H1 (cell line): ENCODE measurements around the gene RNU6-1. TPM values are rescaled to one million over a fixed set of nuclear protein-coding genes. Genes with fewer than 3 reads are reported as not detected.

Source experiments
- CTCF ChIA-PET: fragments of 300-600 bp; sonication (Branson Sonifier 250); formaldehyde crosslinking; loops from one replicate; lab custom pipeline; 2021; ENCODE audit not compliant: partially characterized antibody; lab: Charles Lee
- POLR2A ChIA-PET: fragments of 300-600 bp; sonication (Branson Sonifier 250); formaldehyde crosslinking; loops from one replicate; lab custom pipeline; 2021; ENCODE audit warnings: inconsistent platforms; ENCODE audit not compliant: partially characterized antibody; lab: Charles Lee
- DNase-seq, 2 experiments: peaks; one replicate each; pipeline versions ENCODE4 v3.0.0 to v3.0.0-alpha.2; 2010 to 2022; ENCODE audit warnings: low spot score in 2 of 2, low read depth in 1 of 2, mixed read lengths in 1 of 2
- FAIRE-seq: peaks from 2 replicates; lab custom pipeline; 2011; peaks lifted over from hg19 to GRCh38; lab: Jason Lieb, UNC
- H2AFZ ChIP-seq: 2 replicates; pipeline ENCODE4 v1.8.1; 2012; ENCODE audit warnings: low read length, inconsistent platforms
- H2AK5ac ChIP-seq: 2 replicates; pipeline ENCODE4 v1.6.1; 2013; ENCODE audit warnings: low read depth, low read length
- H2BK120ac ChIP-seq: replicated peaks from 2 replicates; pipeline ENCODE3; 2013; ENCODE audit warnings: low read depth, low read length, inconsistent platforms
- H2BK12ac ChIP-seq: 2 replicates; pipeline ENCODE4 v1.6.1; 2013; ENCODE audit warnings: low read depth, low read length
- H2BK15ac ChIP-seq: 2 replicates; pipeline ENCODE4 v1.6.1; 2013; ENCODE audit warnings: low read length
- H2BK20ac ChIP-seq: 2 replicates; pipeline ENCODE4 v1.6.1; 2013; ENCODE audit warnings: low read length
- H2BK5ac ChIP-seq: 2 replicates; pipeline ENCODE4 v1.6.1; 2013; ENCODE audit warnings: low read depth, low read length
- H3K14ac ChIP-seq: 2 replicates; pipeline ENCODE4 v1.6.1; 2013; ENCODE audit warnings: inconsistent platforms; ENCODE audit not compliant: insufficient read length
- H3K18ac ChIP-seq: 2 replicates; pipeline ENCODE4 v1.6.1; 2013; ENCODE audit warnings: low read length; ENCODE audit errors: extremely low read depth
- H3K23ac ChIP-seq: 2 replicates; pipeline ENCODE4 v1.6.1; 2013; ENCODE audit warnings: inconsistent platforms; ENCODE audit not compliant: insufficient read length
- H3K23me2 ChIP-seq: 2 replicates; pipeline ENCODE4 v1.6.1; 2013; ENCODE audit warnings: low read depth, low read length
- H3K27ac ChIP-seq: 2 replicates; pipeline ENCODE4 v1.6.1; 2011; ENCODE audit warnings: low read depth, low read length, inconsistent platforms
- H3K27me3 ChIP-seq, 4 experiments: replicated peaks in 1 of 4; 1 replicate in 1 of 4; 2 replicates in 3 of 4; pipeline versions ENCODE4 v1.6.1 to v1.8.1; 2011 to 2013; ENCODE audit warnings: low read length in 3 of 4, mild to moderate bottlenecking in 3 of 4, inconsistent platforms in 2 of 4, mixed read lengths in 2 of 4, moderate library complexity in 1 of 4; ENCODE audit not compliant: control insufficient read depth in 3 of 4, insufficient read depth in 3 of 4; ENCODE audit errors: extremely low read depth in 1 of 4
- H3K36me3 ChIP-seq, 4 experiments: 2 replicates each; pipeline versions ENCODE4 v1.6.1 to v1.8.1; 2011 to 2013; ENCODE audit warnings: mild to moderate bottlenecking in 4 of 4, low read length in 3 of 4, moderate library complexity in 2 of 4, control low read depth in 1 of 4, inconsistent platforms in 1 of 4; ENCODE audit not compliant: insufficient read depth in 4 of 4, control insufficient read depth in 2 of 4
- H3K4ac ChIP-seq: replicated peaks from 2 replicates; pipeline ENCODE3; 2013; ENCODE audit warnings: low read length, low read depth, mixed read lengths, inconsistent platforms; ENCODE audit not compliant: insufficient read length
- H3K4me1 ChIP-seq, 4 experiments: replicated peaks in 1 of 4; 1 replicate in 1 of 4; 2 replicates in 3 of 4; pipeline versions ENCODE4 v1.6.1 to v1.8.1; 2011 to 2013; ENCODE audit warnings: low read length in 3 of 4, inconsistent platforms in 2 of 4, mixed read lengths in 1 of 4; ENCODE audit not compliant: insufficient read depth in 4 of 4, control insufficient read depth in 3 of 4
- H3K4me2 ChIP-seq, 2 experiments: 2 replicates each; pipeline versions ENCODE4 v1.6.1 to v1.8.1; 2011 to 2013; ENCODE audit warnings: low read depth in 2 of 2, low read length in 2 of 2, control low read depth in 1 of 2, inconsistent platforms in 1 of 2, mild to moderate bottlenecking in 1 of 2; ENCODE audit not compliant: insufficient read depth in 1 of 2
- H3K4me3 ChIP-seq, 4 experiments: fragments of 200-600, 300-600 bp in 1 of 4; sonication (generic), shearing (Covaris generic), sonication (Bioruptor Twin) in 1 of 4; 2 replicates each; pipeline versions ENCODE4 v1.5.1 to v1.8.1; 2011 to 2016; ENCODE audit warnings: low read length in 4 of 4, low read depth in 3 of 4, control low read depth in 2 of 4, inconsistent platforms in 2 of 4, mild to moderate bottlenecking in 2 of 4, mixed read lengths in 1 of 4, moderate library complexity in 1 of 4; ENCODE audit not compliant: insufficient read depth in 2 of 4; ENCODE audit errors: extremely low read depth in 1 of 4
- H3K56ac ChIP-seq: replicated peaks from 2 replicates; pipeline ENCODE3; 2013; ENCODE audit warnings: low read depth, mild to moderate bottlenecking, mixed read lengths, low read length, inconsistent platforms; ENCODE audit not compliant: insufficient read length
- H3K79me1 ChIP-seq: 2 replicates; pipeline ENCODE4 v1.6.1; 2013; ENCODE audit warnings: low read depth, low read length, control low read depth
- H3K79me2 ChIP-seq, 2 experiments: 2 replicates each; pipeline versions ENCODE4 v1.6.1 to v1.8.1; 2012 to 2013; ENCODE audit warnings: low read length in 2 of 2, mild to moderate bottlenecking in 2 of 2, inconsistent platforms in 1 of 2; ENCODE audit not compliant: insufficient read depth in 2 of 2, control insufficient read depth in 1 of 2
- H3K9ac ChIP-seq, 4 experiments: replicated peaks in 1 of 4; 1 replicate in 1 of 4; 2 replicates in 3 of 4; pipeline versions ENCODE4 v1.6.1 to v1.8.1; 2011 to 2013; ENCODE audit warnings: low read depth in 3 of 4, low read length in 3 of 4, control low read depth in 2 of 4, mild to moderate bottlenecking in 2 of 4, moderate library complexity in 2 of 4, inconsistent platforms in 1 of 4; ENCODE audit errors: extremely low read depth in 1 of 4
- H3K9me3 ChIP-seq, 2 experiments: 2 replicates each; pipeline versions ENCODE4 v1.6.1 to v1.8.1; 2012 to 2013; ENCODE audit warnings: mild to moderate bottlenecking in 2 of 2, moderate library complexity in 2 of 2, control low read depth in 1 of 2, inconsistent platforms in 1 of 2, low read depth in 1 of 2, low read length in 1 of 2, mixed read lengths in 1 of 2; ENCODE audit not compliant: insufficient read depth in 2 of 2
- H4K20me1 ChIP-seq, 2 experiments: replicated peaks in 1 of 2; 2 replicates each; pipeline versions ENCODE3 to v1.8.1; 2011 to 2013; ENCODE audit warnings: inconsistent platforms in 2 of 2, low read length in 2 of 2, mild to moderate bottlenecking in 1 of 2; ENCODE audit not compliant: insufficient read depth in 2 of 2, control insufficient read depth in 1 of 2
- H4K5ac ChIP-seq: 2 replicates; pipeline ENCODE4 v1.6.1; 2013; ENCODE audit warnings: low read length, low read depth, mixed read lengths, inconsistent platforms; ENCODE audit not compliant: insufficient read length
- H4K8ac ChIP-seq: 2 replicates; pipeline ENCODE4 v1.8.0; 2013; ENCODE audit warnings: mild to moderate bottlenecking, moderate library complexity, low read length, inconsistent platforms; ENCODE audit not compliant: insufficient read depth; ENCODE audit errors: extremely low read depth
- H4K91ac ChIP-seq: replicated peaks from 2 replicates; pipeline ENCODE3; 2013; ENCODE audit warnings: low read length, mixed read lengths, inconsistent platforms; ENCODE audit not compliant: insufficient read length
- BCL11A ChIP-seq, 2 experiments: IDR thresholded peaks; one replicate each; pipeline ENCODE4 v1.6.1; 2011; ENCODE audit warnings: low read depth in 2 of 2, low read length in 2 of 2, mild to moderate bottlenecking in 2 of 2
- CBX8 ChIP-seq: fragments of 300-800, 300-1000 bp; sonication (generic); IDR thresholded peaks from 2 replicates; pipeline ENCODE4 v1.7.1; 2016; ENCODE audit warnings: low read depth, low read length, borderline replicate concordance
- CTBP2 ChIP-seq: IDR thresholded peaks from 2 replicates; pipeline ENCODE4 v1.7.0; 2011; ENCODE audit warnings: borderline replicate concordance, mild to moderate bottlenecking, moderate library complexity, mixed read lengths, low read length; ENCODE audit not compliant: insufficient read depth, insufficient read length
- NRF1 ChIP-seq: IDR thresholded peaks from 2 replicates; pipeline ENCODE4 v1.6.1; 2011; ENCODE audit warnings: mild to moderate bottlenecking, low read depth, low read length, improper control_type of control experiment
- POLR2AphosphoS5 ChIP-seq: IDR thresholded peaks from 2 replicates; pipeline ENCODE4 v1.6.1; 2011; ENCODE audit warnings: low read depth, low read length
- RFX5 ChIP-seq: IDR thresholded peaks from 2 replicates; pipeline ENCODE4 v1.6.1; 2011; ENCODE audit warnings: low read depth, low read length, improper control_type of control experiment, borderline replicate concordance
- WGBS, 2 experiments: shearing (Covaris generic) in 1 of 2; methylation state at CpG; one replicate each; pipeline versions ENCODE4 v1.1.6 to v1.1.7; 2013 to 2015; ENCODE audit warnings: low lambda C conversion rate in 2 of 2, mixed read lengths in 2 of 2, inconsistent platforms in 1 of 2, low coverage in 1 of 2, missing lambda C conversion rate in 1 of 2; ENCODE audit not compliant: insufficient replicate concordance in 2 of 2, insufficient coverage in 1 of 2, insufficient read length in 1 of 2; ENCODE audit errors: extremely low coverage in 1 of 2, missing lambda C conversion rate in 1 of 2; 5-methylcytosine and 5-hydroxymethylcytosine counted together
- polyA plus RNA-seq, 7 experiments: library from polyadenylated mRNA; depleted of rRNA in 3 of 7; stranded (reverse) in 5 of 7; unstranded in 2 of 7; fragments of >200 nt in 5 of 7; fragments of 200-250 nt in 2 of 7; gene quantifications; 1 replicate in 5 of 7; 2 replicates in 1 of 7; 4 replicates in 1 of 7; pipeline versions ENCODE4 v1.2.1 to v1.2.3, GENCODE V29; 2011 to 2013; ENCODE audit warnings: missing spikeins in 2 of 7, mixed read lengths in 2 of 7
- total RNA-seq: library from RNA; stranded (reverse); fragmentation: NEBNext Ultra II Directional; extraction: Animal tissue kit (Norgen Biotek cat#: 25700); gene quantifications from 2 replicates; pipeline ENCODE4 v1.2.1, GENCODE V29; 2021
- TF ChIP-seq, protein P1 (sequence below): IDR thresholded peaks from 2 replicates; pipeline ENCODE4 v1.6.1; 2012; ENCODE audit warnings: inconsistent platforms

RNU6-1 gene
- total and polyA plus RNA-seq, 2 of the 8 experiments (the other 6 are each of a cell fraction or from before 2014, with no cell fraction given): not detected

GRCh38 chr15:67862750-67863441 lies 23.1 kb upstream of the RNU6-1 start:
- Histone ChIP-seq H2BK20ac (no peak overlapping the region), H2AFZ (peak overlapping the region; percentile 77), H3K4me3 (peak overlapping the region in 1 of 4 experiments; percentile 54; a peak in 3 of 8 replicates), H2AK5ac (no peak overlapping the region), H3K4me2 (peak overlapping the region; percentile 35 to 41; a peak in 2 of 4 replicates), H4K91ac (no peak overlapping the region), H3K9me3 (no peaks in the 10 kb centered on the region), H3K27ac (no peak overlapping the region), H4K5ac (no peak overlapping the region), H3K79me1 (no peaks in the 10 kb centered on the region), H3K4ac (no peak overlapping the region), H3K79me2 (no peaks in the 10 kb centered on the region), H2BK15ac (no peak overlapping the region), H3K23ac (no peak overlapping the region), H3K23me2 (no peaks in the 10 kb centered on the region; the same call in 1 of the 2 replicates), H3K9ac (no peak overlapping the region), H2BK120ac (no peak overlapping the region), H3K14ac (no peak overlapping the region), H4K20me1 (no peaks in the 10 kb centered on the region), H3K36me3 (no peaks in the 10 kb centered on the region), H3K27me3 (peaks cover 0 to 4% (median 1%) of the 10 kb centered on the region in 4 experiments; a peak in 3 of 7 replicates), H3K4me1 (peaks cover 0 to 15% (median 5%) of the 10 kb centered on the region in 4 experiments; a peak in 5 of 7 replicates), H2BK12ac (no peak overlapping the region), H4K8ac (no peak overlapping the region), H3K18ac (no peak overlapping the region), H2BK5ac (no peak overlapping the region), H3K56ac (no peak overlapping the region)
- DNase-seq (no peak), FAIRE-seq (no peak)
- ChIA-PET POLR2A (interaction anchor here (0.8 to 2.9 kb wide), 7 partner anchors 9 to 366 kb away, joined by 3 to 10 read pairs (median 4); partner anchors contain the start of gene PIAS1), CTCF (interaction anchor here (0.5 to 2.7 kb wide), 32 partner anchors 9 to 1060 kb away, joined by 3 to 33 read pairs (median 4); no protein-coding TSS in a partner anchor)
- WGBS, 2 experiments: 69% methylated on average over 16 of the region's 16 CpGs; no CpG with 5 or more reads in 1 of the 2 experiments
- TF ChIP-seq CBX8: no peak
- no peak for TF ChIP-seq BCL11A (IDR thresholded peaks at IDR 0.05; ENCODE audit: low read depth in 2 of 2, low read length in 2 of 2)
- TF ChIP-seq POLR2AphosphoS5: no peak
- no peak for TF ChIP-seq CTBP2
- no peak for TF ChIP-seq NRF1
- TF ChIP-seq RFX5: no peak
- TF ChIP-seq, protein P1, sequence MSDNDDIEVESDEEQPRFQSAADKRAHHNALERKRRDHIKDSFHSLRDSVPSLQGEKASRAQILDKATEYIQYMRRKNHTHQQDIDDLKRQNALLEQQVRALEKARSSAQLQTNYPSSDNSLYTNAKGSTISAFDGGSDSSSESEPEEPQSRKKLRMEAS: no peak
